Activated T-cell treated with anti-CD3 and anti-CD28 coated beads, Interleukin-2, amount 50 U/mL, for 24 hours (primary cell): ENCODE measurements around the gene GPC5.
"Not testable (repeated sequence)": the region's sequence is repeated elsewhere in the genome, so short reads cannot be mapped to it uniquely, and the experiment has no call there.

Source experiments
- DNase-seq: peaks from one replicate; pipeline ENCODE4 v3.0.0-alpha.2; 2020
- H3K27ac Mint-ChIP-seq: 2 replicates; pipeline ENCODE4 v1.8.0; 2020; ENCODE audit warnings: mild to moderate bottlenecking, mixed read lengths
- H3K27me3 Mint-ChIP-seq: 2 replicates; pipeline ENCODE4 v1.8.0; 2020; ENCODE audit warnings: mixed read lengths
- H3K36me3 Mint-ChIP-seq: 2 replicates; pipeline ENCODE4 v1.8.0; 2020; ENCODE audit warnings: low read depth, mixed read lengths
- H3K4me1 Mint-ChIP-seq: 2 replicates; pipeline ENCODE4 v1.8.0; 2020; ENCODE audit warnings: low read depth, mixed read lengths
- H3K4me3 Mint-ChIP-seq: 2 replicates; pipeline ENCODE4 v1.8.0; 2020; ENCODE audit warnings: mild to moderate bottlenecking, moderate library complexity, mixed read lengths
- H3K9me3 Mint-ChIP-seq: 2 replicates; pipeline ENCODE4 v1.8.0; 2020; ENCODE audit warnings: mixed read lengths

Gene GPC5

DNA sequence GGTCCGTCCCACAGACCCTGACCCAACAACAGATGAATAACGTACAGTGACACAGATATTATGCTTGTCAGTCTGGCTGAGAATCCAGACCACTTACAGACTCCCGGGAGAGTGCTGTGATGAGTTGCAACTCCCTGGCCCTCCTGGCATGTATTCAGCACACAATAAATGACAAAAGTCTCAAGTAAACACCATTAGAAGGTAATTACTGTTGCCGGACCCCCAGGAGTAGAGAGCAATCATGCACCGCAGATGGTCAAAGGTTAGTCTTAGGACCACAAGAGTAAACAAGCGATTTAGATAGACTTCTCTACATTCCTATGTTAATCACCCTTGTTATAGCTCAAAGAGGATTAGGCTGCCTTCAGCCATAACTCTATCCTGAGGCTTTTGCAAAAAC lies 1101.8 kb downstream of the GPC5 start:
- Mint-ChIP-seq H3K4me1 (no peaks in the 10 kb centered on the region), H3K27me3 (no peaks in the 10 kb centered on the region), H3K9me3 (peaks cover 14% of the 10 kb centered on the region), H3K27ac (no peak overlapping the region), H3K4me3 (no peak overlapping the region), H3K36me3 (no peaks in the 10 kb centered on the region)
- DNase-seq = no peak

DNA sequence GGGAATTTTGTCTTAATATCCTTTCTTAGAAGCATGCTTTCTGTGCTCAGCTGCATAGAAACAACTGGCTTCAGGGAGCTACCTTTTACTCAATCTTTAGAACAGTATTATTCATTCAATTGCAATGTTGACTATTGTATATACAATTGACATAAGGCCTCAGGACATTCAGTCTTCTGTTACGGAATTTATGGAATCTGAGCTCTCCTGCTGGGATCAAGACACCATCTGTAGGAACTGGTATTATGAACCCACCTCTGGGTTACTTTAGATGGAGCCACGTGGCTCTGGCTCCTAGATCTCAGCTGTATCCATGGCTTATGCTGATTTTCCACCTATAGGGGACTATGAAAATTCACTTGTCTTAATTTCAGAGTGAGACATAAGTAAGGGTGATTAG lies 1112.0 kb downstream of the GPC5 start:
- Mint-ChIP-seq H3K36me3 (no peaks in the 10 kb centered on the region), H3K4me1 (no peaks in the 10 kb centered on the region), H3K9me3 (peaks cover 7% of the 10 kb centered on the region), H3K4me3 (no peak overlapping the region), H3K27ac (no peak overlapping the region), H3K27me3 (no peaks in the 10 kb centered on the region)
- DNase-seq = no peak

DNA sequence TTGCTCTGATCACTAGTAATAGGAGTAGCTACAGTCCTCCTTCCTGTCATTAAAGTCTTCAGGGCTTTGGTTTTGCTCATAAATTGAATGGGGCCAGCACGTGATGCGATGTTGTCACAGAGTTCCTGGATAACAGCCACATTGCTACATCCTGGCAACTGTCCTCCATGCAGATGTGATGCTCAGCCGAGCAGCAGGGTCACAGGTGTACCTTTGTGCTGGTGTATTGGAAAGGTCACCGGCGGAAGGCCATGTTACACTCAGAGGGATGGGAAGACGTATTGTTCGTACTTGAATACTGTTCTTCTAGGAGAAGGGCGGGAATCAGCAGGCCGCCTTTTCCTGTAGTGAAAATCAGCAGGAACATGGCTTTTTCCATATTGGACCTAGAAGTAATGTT lies 1114.4 kb downstream of the GPC5 start:
- Mint-ChIP-seq H3K36me3 (no peaks in the 10 kb centered on the region), H3K4me3 (no peak overlapping the region), H3K4me1 (no peaks in the 10 kb centered on the region), H3K9me3 (peaks cover 7% of the 10 kb centered on the region), H3K27me3 (no peaks in the 10 kb centered on the region), H3K27ac (no peak overlapping the region)
- no peak for DNase-seq

DNA sequence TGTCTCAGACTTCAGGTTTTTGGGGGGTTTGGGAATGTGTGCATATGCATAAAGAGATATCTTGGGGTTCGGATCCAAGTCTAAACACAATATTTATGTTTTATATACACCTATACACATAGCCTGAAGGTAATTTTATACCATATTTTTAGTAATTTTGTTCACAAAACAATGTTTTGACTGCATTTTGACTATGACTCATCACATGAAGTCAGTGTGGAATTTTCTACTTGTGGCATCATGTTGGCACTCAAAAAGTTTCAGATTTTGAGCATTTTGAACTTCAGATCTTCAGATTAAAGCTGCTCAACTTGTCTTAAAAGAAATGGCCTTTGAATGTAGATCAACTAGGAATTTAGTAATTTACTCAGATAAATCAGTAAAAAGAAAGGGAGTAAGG lies 1115.3 kb downstream of the GPC5 start:
- Mint-ChIP-seq H3K4me1 (no peaks in the 10 kb centered on the region), H3K4me3 (no peak overlapping the region), H3K27me3 (no peaks in the 10 kb centered on the region), H3K36me3 (no peaks in the 10 kb centered on the region), H3K27ac (no peak overlapping the region), H3K9me3 (peaks cover 7% of the 10 kb centered on the region)
- DNase-seq = no peak

DNA sequence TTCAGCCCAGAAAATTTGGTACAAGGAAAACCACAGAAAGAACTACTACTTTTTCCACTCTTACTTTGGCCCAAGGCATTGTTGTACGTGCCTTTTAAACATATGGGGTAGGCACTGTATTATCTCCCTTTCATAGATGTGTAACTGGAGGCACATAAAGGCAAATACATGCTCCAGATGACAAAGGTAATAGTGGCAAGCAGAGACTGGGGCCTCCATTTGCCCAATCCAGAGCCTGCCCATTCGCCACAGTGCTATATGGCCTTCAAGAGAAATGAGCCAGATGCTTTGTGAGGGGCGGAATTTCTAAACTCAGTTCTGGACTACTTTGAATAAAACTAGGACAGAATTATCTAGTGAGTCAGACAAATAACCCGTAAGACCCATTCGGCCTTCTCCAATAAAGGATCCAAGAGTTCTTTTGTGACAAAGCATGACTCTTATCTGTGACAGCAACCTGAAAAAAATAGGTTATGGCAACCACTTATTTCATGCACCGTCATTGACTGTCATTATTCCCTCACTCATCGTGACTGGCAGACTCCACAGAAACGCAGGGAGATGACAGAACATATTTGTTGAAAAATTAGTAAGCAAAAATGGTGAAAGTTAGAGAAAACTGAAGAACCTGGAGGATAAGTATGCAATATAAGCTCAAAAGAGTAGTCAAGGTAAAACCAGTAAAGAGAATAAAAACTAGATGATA lies 1116.2 kb downstream of the GPC5 start:
- DNase-seq = no peak
- Mint-ChIP-seq H3K4me3 (no peak overlapping the region), H3K4me1 (no peaks in the 10 kb centered on the region), H3K9me3 (peaks cover 7% of the 10 kb centered on the region), H3K27ac (no peak overlapping the region), H3K36me3 (no peaks in the 10 kb centered on the region), H3K27me3 (no peaks in the 10 kb centered on the region)

DNA sequence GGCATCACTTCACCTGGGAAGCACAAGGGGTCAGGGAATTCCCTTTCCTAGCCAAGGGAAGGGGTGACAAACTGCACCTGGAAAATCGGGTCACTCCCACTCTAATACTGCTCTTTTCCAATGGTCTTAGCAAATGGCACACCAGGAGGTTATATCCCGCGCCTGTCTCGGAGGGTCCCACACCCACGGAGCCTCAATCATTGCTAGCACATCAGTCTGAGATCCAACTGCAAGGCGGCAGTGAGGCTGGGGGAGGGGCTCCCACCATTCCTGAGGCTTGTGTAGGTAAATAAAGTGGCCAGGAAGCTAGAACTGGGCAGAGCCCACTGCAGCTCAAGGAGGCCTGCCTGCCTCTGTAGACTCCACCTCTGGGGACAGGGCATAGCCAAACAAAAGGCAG lies 1118.5 kb downstream of the GPC5 start:
- H3K9me3 Mint-ChIP-seq, H3K4me3 Mint-ChIP-seq: not testable (repeated sequence)

DNA sequence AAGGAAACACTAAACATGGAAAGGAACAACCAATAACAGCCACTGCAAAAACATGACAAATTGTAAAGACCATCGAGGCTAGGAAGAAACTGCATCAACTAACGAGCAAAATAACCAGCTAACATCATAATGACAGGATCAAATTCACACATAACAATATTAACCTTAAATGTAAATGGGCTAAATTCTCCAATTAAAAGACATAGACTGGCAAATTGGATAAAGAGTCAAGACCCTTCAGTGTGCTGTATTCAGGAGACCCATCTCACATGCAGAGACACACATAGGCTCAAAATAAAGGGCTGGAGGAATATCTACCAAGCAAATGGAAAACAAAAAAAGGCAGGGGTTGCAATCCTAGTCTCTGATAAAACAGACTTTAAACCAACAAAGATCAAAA lies 1120.2 kb downstream of the GPC5 start:
- DNase-seq, H3K27ac Mint-ChIP-seq, H3K9me3 Mint-ChIP-seq, H3K27me3 Mint-ChIP-seq, H3K36me3 Mint-ChIP-seq, H3K4me3 Mint-ChIP-seq, H3K4me1 Mint-ChIP-seq: not testable (repeated sequence)

More for the DNA sequence above, 1118.5 kb downstream of the GPC5 start:
- H3K4me1 Mint-ChIP-seq, H3K27me3 Mint-ChIP-seq, H3K27ac Mint-ChIP-seq, H3K36me3 Mint-ChIP-seq, DNase-seq: not testable (repeated sequence)

DNA sequence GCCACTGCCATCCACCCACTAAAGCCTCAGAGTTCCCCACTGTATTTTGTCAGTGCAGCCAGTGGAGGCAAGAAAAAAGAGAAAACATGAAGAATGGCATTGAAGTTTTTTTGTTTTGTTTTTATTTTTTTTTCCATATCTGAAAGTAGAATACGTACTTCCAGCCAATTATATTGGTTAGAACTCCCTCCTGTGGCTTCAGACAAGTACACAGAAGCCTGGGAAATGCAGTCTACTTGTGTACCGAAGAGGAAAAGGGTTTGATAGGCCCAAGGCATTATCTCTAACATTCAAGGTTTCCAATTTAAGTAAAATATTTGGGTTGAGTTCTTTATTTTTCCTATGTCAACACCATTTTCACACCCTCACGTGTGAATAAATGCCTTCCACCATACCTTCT lies 1131.9 kb downstream of the GPC5 start:
- no peaks in the 10 kb centered on the region for H3K4me1 Mint-ChIP-seq
- peaks cover 3% of the 10 kb centered on the region for H3K9me3 Mint-ChIP-seq
- DNase-seq = no peak
- H3K27ac Mint-ChIP-seq = no peak overlapping the region
- no peaks in the 10 kb centered on the region for H3K36me3 Mint-ChIP-seq
- no peaks in the 10 kb centered on the region for H3K27me3 Mint-ChIP-seq
- no peak overlapping the region for H3K4me3 Mint-ChIP-seq

DNA sequence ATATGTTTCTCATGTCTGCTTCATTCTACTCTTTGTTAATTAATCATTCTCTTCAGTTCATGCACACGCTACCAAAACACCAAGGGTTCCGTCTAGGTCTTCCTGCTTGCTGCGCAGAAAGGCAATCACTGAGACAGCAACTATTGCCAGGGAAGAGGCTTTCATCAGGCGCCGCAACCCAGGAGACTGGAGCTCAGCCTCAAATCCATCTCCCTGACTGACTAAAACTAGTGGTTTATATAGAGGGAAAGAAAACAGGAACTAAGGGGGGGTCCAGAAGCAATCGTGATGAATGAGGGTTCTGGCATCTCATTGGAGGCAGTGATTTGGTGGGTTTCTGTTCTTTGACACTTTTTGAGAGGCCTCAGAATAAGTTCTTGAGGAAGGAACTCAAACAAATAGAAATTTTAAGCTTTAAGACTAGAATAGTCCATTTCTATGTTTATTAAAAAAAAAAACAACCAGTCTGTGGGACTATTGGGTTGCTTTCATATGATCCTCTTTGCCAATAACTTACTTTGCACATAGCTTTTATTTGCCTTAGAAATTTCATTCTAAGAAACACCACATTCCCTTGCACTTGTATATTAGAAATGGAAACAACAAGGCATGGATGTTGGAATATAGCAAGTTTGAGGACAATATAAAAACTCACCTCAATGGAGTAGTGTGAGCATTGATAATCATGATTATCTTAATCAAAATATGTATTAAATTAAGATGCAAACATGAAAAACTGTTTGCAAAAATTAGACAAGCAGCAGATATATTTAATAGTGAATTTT lies 1137.0 kb downstream of the GPC5 start:
- Mint-ChIP-seq H3K27ac (no peak overlapping the region), H3K27me3 (no peaks in the 10 kb centered on the region), H3K4me3 (no peak overlapping the region), H3K36me3 (no peaks in the 10 kb centered on the region), H3K9me3 (peaks cover 5% of the 10 kb centered on the region), H3K4me1 (no peaks in the 10 kb centered on the region)
- no peak for DNase-seq

DNA sequence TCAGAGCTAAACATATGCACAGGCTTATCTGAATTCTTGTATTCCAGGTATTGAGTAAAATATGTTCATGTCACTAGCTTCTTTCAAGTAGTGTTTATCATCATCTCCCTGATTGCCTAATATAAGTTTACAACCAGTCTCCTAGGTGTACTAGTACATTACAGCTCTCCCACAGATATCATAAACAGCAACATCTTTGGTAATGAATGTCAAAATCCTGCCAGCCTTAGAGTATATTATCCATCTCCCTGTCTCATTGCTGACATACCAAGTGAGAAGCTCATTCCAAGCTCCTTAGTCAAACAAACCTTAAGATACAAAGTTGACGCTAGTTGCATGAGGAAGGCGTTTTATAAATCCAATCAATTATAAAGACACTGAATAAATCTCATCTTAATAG lies 1139.0 kb downstream of the GPC5 start:
- Mint-ChIP-seq H3K27ac (no peak overlapping the region), H3K36me3 (no peaks in the 10 kb centered on the region)

DNA sequence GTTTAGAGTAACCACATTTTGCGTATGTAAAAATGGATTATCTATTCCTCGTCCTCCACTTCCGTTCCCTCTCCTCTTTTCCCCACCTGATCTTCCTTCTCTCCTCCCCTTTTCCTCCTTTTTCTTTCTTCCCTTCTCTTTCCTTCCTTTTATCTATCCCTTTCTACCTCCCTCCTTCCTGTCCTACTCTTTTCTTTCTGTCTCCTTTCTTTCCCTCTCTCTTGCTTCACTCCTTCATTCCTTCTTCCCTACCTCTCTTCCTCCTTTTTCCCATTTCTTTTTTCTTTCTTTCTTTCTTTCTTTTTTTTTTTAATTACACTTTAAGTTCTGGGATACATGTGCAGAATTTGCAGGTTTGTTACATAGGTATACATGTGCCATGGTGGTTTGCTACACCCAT lies 1139.7 kb downstream of the GPC5 start:
- no peak overlapping the region for H3K27ac Mint-ChIP-seq
- H3K4me3 Mint-ChIP-seq = no peak overlapping the region
- H3K36me3 Mint-ChIP-seq = no peaks in the 10 kb centered on the region
- DNase-seq = no peak
- H3K9me3 Mint-ChIP-seq = peaks cover 10% of the 10 kb centered on the region
- H3K27me3 Mint-ChIP-seq = no peaks in the 10 kb centered on the region
- H3K4me1 Mint-ChIP-seq = no peaks in the 10 kb centered on the region

More for the DNA sequence above, 1139.0 kb downstream of the GPC5 start:
- no peak for DNase-seq
- Mint-ChIP-seq H3K4me1 (no peaks in the 10 kb centered on the region), H3K4me3 (no peak overlapping the region), H3K27me3 (no peaks in the 10 kb centered on the region), H3K9me3 (peaks cover 7% of the 10 kb centered on the region)

DNA sequence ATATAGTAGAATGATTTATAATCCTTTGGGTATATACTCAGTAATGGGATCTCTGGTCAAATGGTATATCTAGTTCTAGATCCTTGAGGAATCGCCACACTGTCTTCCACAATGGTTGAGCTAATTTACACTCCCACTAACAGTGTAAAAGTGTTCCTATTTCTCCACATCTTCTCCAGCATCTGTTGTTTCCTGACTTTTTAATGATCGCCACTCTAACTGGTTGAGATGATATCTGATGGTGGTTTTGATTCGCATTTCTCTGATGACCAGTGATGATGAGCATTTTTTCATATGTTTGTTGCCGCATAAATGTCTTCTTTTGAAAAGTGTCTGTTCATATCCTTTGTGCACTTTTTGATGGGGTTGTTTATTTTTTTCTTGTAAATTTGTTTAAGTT lies 1140.7 kb downstream of the GPC5 start:
- H3K9me3 Mint-ChIP-seq = peaks cover 14% of the 10 kb centered on the region
- H3K4me1 Mint-ChIP-seq, H3K27me3 Mint-ChIP-seq, H3K4me3 Mint-ChIP-seq, H3K36me3 Mint-ChIP-seq, DNase-seq, H3K27ac Mint-ChIP-seq: not testable (repeated sequence)

DNA sequence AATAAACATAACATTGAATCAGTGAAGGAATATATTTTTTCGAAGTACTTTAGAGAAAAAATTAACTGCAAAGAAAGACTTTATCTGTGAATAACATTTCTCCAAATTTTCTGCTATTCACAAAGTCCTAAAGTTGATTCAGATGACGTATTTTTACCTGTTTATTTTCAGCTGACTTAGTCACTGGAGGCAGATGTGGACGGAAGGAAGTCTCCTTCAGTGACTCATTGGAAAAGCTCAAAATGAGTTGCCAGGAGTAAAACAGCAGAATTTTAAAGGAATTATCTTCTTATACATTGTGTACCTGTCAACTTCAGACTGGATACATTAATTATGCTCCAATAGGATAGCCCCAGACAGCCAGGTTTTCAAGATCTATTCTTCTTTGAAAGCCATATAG lies 1148.8 kb downstream of the GPC5 start:
- Mint-ChIP-seq H3K4me1 (no peaks in the 10 kb centered on the region), H3K4me3 (no peak overlapping the region), H3K27ac (no peak overlapping the region), H3K27me3 (no peaks in the 10 kb centered on the region), H3K36me3 (no peaks in the 10 kb centered on the region), H3K9me3 (peaks cover 7% of the 10 kb centered on the region)
- no peak for DNase-seq

DNA sequence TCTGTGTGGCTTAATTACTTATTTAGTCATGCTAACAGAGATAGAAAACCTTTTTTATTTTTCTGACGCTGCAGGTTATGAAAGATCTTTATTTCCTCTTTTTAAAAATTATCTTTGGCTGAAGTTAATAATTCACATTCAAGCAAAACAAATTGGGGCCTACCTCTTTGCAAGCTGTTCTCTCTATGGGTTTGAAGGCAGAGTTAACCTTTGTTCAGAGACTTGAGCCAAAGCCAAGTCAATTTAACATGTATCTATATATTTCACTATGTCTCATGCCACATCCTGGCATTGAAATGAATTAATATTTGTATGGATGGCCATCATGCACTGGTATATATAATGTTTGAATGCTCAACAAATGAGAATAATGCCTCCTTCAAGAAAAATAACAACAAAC lies 1150.9 kb downstream of the GPC5 start:
- Mint-ChIP-seq H3K4me3 (no peak overlapping the region), H3K27ac (no peak overlapping the region), H3K36me3 (no peaks in the 10 kb centered on the region), H3K27me3 (no peaks in the 10 kb centered on the region), H3K9me3 (no peaks in the 10 kb centered on the region), H3K4me1 (no peaks in the 10 kb centered on the region)
- no peak for DNase-seq

DNA sequence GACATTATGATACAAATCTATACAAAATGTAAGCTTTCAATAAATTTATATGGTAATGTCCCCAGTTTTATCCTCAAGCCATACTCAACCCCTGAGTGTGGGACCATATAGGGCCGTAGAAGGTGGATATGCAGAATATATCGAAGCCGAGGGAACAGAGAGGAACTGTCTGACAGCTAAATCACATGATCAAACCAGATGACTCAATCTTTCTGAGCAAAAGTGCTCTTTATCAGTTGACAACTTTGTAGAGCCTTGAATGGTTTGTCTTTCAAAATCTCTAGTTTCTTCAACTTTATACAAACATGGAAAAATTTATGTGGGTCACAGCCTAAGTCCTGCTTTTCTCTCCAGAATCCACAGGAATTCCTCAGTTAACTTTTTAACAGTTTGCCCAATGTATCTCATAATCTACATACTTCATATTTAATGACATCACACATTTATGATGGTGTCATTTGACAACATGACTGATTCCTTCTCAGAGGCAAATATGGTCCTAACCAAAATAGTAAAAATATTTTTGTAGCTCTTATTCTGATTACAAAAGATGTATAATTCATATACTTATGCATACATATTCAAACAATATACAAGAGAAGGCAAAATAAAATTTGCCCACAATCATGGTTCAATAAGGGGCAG lies 1155.2 kb downstream of the GPC5 start:
- Mint-ChIP-seq H3K9me3 (no peaks in the 10 kb centered on the region), H3K27ac (no peak overlapping the region), H3K4me1 (no peaks in the 10 kb centered on the region), H3K4me3 (no peak overlapping the region), H3K27me3 (no peaks in the 10 kb centered on the region), H3K36me3 (no peaks in the 10 kb centered on the region)
- DNase-seq = no peak
